HuH-7.5 (cell line): ENCODE results near the gene AHNAK2.
"Not testable (repeated sequence)": the region's sequence is repeated elsewhere in the genome, so short reads cannot be mapped to it uniquely, and the experiment has no call there.

ENCODE experiments used
- DNase-seq: peaks from one replicate; pipeline ENCODE4 v3.0.0; 2011; ENCODE audit warnings: low spot score

The AHNAK2 gene

GRCh38 chr14:104927432-104927816, 50.8 kb downstream of the AHNAK2 start:
- DNase-seq, result no peak

- DNase-seq, result no peak
Observed at GRCh38 chr14:104926619-104927431, 51.3 kb downstream of the AHNAK2 start.

- no peak for DNase-seq
Observed at GRCh38 chr14:104925855-104926609, 52.1 kb downstream of the AHNAK2 start.

GRCh38 chr14:104925214-104925854, 52.8 kb downstream of the AHNAK2 start:
- no peak for DNase-seq

GRCh38 chr14:104924421-104925213, 53.6 kb downstream of the AHNAK2 start, which contains the start of gene PLD4:
PLD4 (plus strand) TSS chr14:104924879; CDS start chr14:104927141, 2,262 bp downstream.
- DNase-seq, result no peak

GRCh38 chr14:104923640-104924420, 54.3 kb downstream of the AHNAK2 start:
- DNase-seq, result no peak

GRCh38 chr14:104919993-104920315, 58.2 kb downstream of the AHNAK2 start:
- DNase-seq, result no peak

- not testable (repeated sequence) for DNase-seq
Observed at GRCh38 chr14:104919152-104919992, 58.8 kb downstream of the AHNAK2 start.

GRCh38 chr14:104917993-104918392, 60.2 kb downstream of the AHNAK2 start:
- DNase-seq, result no peak

GRCh38 chr14:104917116-104917515, 61.1 kb downstream of the AHNAK2 start:
- no peak for DNase-seq

- DNase-seq, result no peak
Observed at GRCh38 chr14:104913435-104913834, 64.7 kb downstream of the AHNAK2 start.

- no peak for DNase-seq
Observed at GRCh38 chr14:104912053-104912452, 66.1 kb downstream of the AHNAK2 start.

GRCh38 chr14:104908303-104908702, 69.9 kb downstream of the AHNAK2 start:
- no peak for DNase-seq

GRCh38 chr14:104905579-104905933, 72.6 kb downstream of the AHNAK2 start:
- not testable (repeated sequence) for DNase-seq

- DNase-seq, result not testable (repeated sequence)
Observed at GRCh38 chr14:104904650-104905578, 73.3 kb downstream of the AHNAK2 start.

GRCh38 chr14:104903990-104904389, 74.2 kb downstream of the AHNAK2 start:
- DNase-seq, result no peak

GRCh38 chr14:104900639-104901512, 77.3 kb downstream of the AHNAK2 start:
- no peak for DNase-seq

GRCh38 chr14:104899781-104900180, 78.4 kb downstream of the AHNAK2 start:
- no peak for DNase-seq
